Mesendoderm (in vitro differentiated cells): ENCODE results near the gene USB1. TPM values are rescaled to one million over a fixed set of nuclear protein-coding genes. Genes with fewer than 3 reads are reported as not detected.
A peak's percentile ranks its signal among the peaks of the same experiment; 100 is the strongest.

Experiments used
- DNase-seq: peaks from one replicate; pipeline ENCODE4 v3.0.0; 2013
- H2AK5ac ChIP-seq: 2 replicates; pipeline ENCODE4 v1.6.1; 2013; ENCODE audit warnings: low read length, inconsistent platforms
- H2BK120ac ChIP-seq: 2 replicates; pipeline ENCODE4 v1.6.1; 2013; ENCODE audit warnings: low read depth, mild to moderate bottlenecking, low read length, moderate library complexity, mixed read lengths
- H2BK15ac ChIP-seq: replicated peaks from 2 replicates; pipeline ENCODE4 v1.6.1; 2013; ENCODE audit warnings: low read depth, mild to moderate bottlenecking, moderate library complexity
- H2BK5ac ChIP-seq: 2 replicates; pipeline ENCODE4 v1.6.1; 2013; ENCODE audit warnings: low read length, inconsistent platforms
- H3K18ac ChIP-seq: 2 replicates; pipeline ENCODE4 v1.6.1; 2013; ENCODE audit warnings: mild to moderate bottlenecking, low read length, mixed read lengths
- H3K23ac ChIP-seq: one replicate; pipeline ENCODE4 v1.6.1; 2013; ENCODE audit warnings: low read length
- H3K27ac ChIP-seq: 2 replicates; pipeline ENCODE4 v1.5.1; 2013; ENCODE audit warnings: low read depth, mild to moderate bottlenecking, inconsistent platforms, low read length, moderate library complexity
- H3K27me3 ChIP-seq: 2 replicates; pipeline ENCODE4 v1.6.1; 2013; ENCODE audit warnings: low read length, control low read depth, mild to moderate bottlenecking, inconsistent platforms; ENCODE audit not compliant: insufficient read depth, poor library complexity
- H3K36me3 ChIP-seq: 2 replicates; pipeline ENCODE4 v1.6.1; 2013; ENCODE audit warnings: low read length, inconsistent platforms; ENCODE audit not compliant: control insufficient read depth, insufficient read depth
- H3K4ac ChIP-seq: one replicate; pipeline ENCODE4 v1.6.1; 2013; ENCODE audit warnings: low read depth, mild to moderate bottlenecking, low read length, moderate library complexity
- H3K4me1 ChIP-seq: 2 replicates; pipeline ENCODE4 v1.6.1; 2013; ENCODE audit warnings: low read depth, low read length, inconsistent platforms; ENCODE audit not compliant: control insufficient read depth
- H3K4me2 ChIP-seq: 2 replicates; pipeline ENCODE4 v1.6.1; 2013; ENCODE audit warnings: low read length
- H3K4me3 ChIP-seq: 2 replicates; pipeline ENCODE4 v1.5.1; 2013; ENCODE audit warnings: mild to moderate bottlenecking, low read length
- H3K56ac ChIP-seq: one replicate; pipeline ENCODE4 v1.6.1; 2013; ENCODE audit warnings: low read length
- H3K79me1 ChIP-seq: 2 replicates; pipeline ENCODE4 v1.6.1; 2013; ENCODE audit warnings: low read length, inconsistent platforms
- H3K79me2 ChIP-seq: 2 replicates; pipeline ENCODE4 v1.6.1; 2013; ENCODE audit warnings: mild to moderate bottlenecking, low read length; ENCODE audit not compliant: control insufficient read depth, insufficient read depth
- H3K9ac ChIP-seq: 2 replicates; pipeline ENCODE4 v1.6.1; 2013; ENCODE audit warnings: low read length, inconsistent platforms
- H4K5ac ChIP-seq: one replicate; pipeline ENCODE4 v1.6.1; 2013; ENCODE audit warnings: low read length
- H4K8ac ChIP-seq: one replicate; pipeline ENCODE4 v1.6.1; 2013; ENCODE audit warnings: low read depth, mild to moderate bottlenecking, control low read depth, low read length, moderate library complexity
- WGBS: extraction: QIAGEN DNeasy Blood & Tissue Kit; methylation state at CpG from one replicate; pipeline ENCODE4 v1.1.7; 2013; ENCODE audit warnings: low lambda C conversion rate, missing lambda C conversion rate; ENCODE audit not compliant: insufficient coverage; ENCODE audit errors: extremely low coverage; 5-methylcytosine and 5-hydroxymethylcytosine counted together
- polyA plus RNA-seq, 2 experiments: library from polyadenylated mRNA; stranded (reverse); fragments of 200-250 nt; gene quantifications; one replicate each; pipeline ENCODE4 v1.2.3, GENCODE V29; 2013

Gene USB1, protein sequence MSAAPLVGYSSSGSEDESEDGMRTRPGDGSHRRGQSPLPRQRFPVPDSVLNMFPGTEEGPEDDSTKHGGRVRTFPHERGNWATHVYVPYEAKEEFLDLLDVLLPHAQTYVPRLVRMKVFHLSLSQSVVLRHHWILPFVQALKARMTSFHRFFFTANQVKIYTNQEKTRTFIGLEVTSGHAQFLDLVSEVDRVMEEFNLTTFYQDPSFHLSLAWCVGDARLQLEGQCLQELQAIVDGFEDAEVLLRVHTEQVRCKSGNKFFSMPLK
- 61.7 TPM for polyA plus RNA-seq (2013, experiment 1 of 2)
- 60.1 TPM for polyA plus RNA-seq (2013, experiment 2 of 2)

- Histone ChIP-seq H3K23ac (peak within 1 kb of the TSS; percentile 94), H4K8ac (peak within 1 kb of the TSS; percentile 42), H3K4ac (peak within 1 kb of the TSS; percentile 41), H3K4me1 (peaks cover 16% of the 10 kb centered on the region), H3K18ac (peak within 1 kb of the TSS; percentile 85), H2BK120ac (peak within 1 kb of the TSS; percentile 19), H2AK5ac (no peak within 1 kb of the TSS), H3K27ac (peak within 1 kb of the TSS; percentile 90), H3K56ac (peak within 1 kb of the TSS; percentile 94), H2BK5ac (peak within 1 kb of the TSS; percentile 62), H4K5ac (no peak within 1 kb of the TSS), H3K36me3 (peaks cover 3% of the 10 kb centered on the region), H3K4me2 (peak within 1 kb of the TSS; percentile 64), H3K79me1 (peaks cover 10% of the 10 kb centered on the region), H3K79me2 (peaks cover 5% of the 10 kb centered on the region), H3K9ac (peak within 1 kb of the TSS; percentile 88), H2BK15ac (no peak within 1 kb of the TSS), H3K27me3 (no peaks in the 10 kb centered on the region), H3K4me3 (peak within 1 kb of the TSS; percentile 88)
- no CpG with 5 or more reads among the region's 81 CpGs for WGBS
- peak; percentile 96 for DNase-seq
Measured at GRCh38 chr16:58000706-58001676, at the start of gene USB1. Gene USB1 (plus strand): TSS chr16:58001407. CDS start chr16:58001484, 77 bp downstream.

DNA sequence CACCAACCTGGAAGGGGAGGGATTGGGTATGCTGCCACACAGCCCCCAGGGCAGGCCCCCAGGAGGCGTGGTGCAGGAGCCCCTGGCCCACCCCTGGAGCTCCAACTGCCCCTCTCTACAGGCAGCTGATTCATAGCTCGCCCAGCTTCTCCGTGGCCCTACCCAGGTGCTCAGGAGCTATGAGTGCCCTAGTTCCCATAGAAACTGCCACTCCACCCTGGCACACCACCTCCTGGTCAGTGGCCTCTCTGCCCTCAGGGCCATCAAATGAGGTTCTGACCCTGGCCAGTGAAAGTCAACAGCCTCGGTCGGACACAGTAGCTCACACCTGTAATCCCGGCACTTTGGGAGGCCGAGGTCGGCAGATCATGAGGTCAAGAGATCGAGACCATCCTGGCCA lies 48.3 kb upstream of the USB1 start:
- H2BK15ac ChIP-seq, result no peak overlapping the region
- no peaks in the 10 kb centered on the region for H3K79me1 ChIP-seq
- H2BK120ac ChIP-seq, result no peak overlapping the region
- H2AK5ac ChIP-seq, result no peak overlapping the region
- H4K8ac ChIP-seq, result no peak overlapping the region
- H3K36me3 ChIP-seq, result no peaks in the 10 kb centered on the region
- no peak overlapping the region for H3K23ac ChIP-seq
- H3K18ac ChIP-seq, result no peak overlapping the region
- H3K9ac ChIP-seq, result no peak overlapping the region
- H2BK5ac ChIP-seq, result no peak overlapping the region
- H3K27ac ChIP-seq, result no peak overlapping the region
- H3K4me3 ChIP-seq, result no peak overlapping the region
- no CpG with 5 or more reads among the region's 9 CpGs for WGBS
- no peak for DNase-seq
- no peaks in the 10 kb centered on the region for H3K79me2 ChIP-seq
- no peak overlapping the region for H3K4me2 ChIP-seq
- no peak overlapping the region for H3K4ac ChIP-seq
- no peaks in the 10 kb centered on the region for H3K27me3 ChIP-seq
- H4K5ac ChIP-seq, result no peak overlapping the region
- H3K4me1 ChIP-seq, result no peaks in the 10 kb centered on the region
- H3K56ac ChIP-seq, result no peak overlapping the region

DNA sequence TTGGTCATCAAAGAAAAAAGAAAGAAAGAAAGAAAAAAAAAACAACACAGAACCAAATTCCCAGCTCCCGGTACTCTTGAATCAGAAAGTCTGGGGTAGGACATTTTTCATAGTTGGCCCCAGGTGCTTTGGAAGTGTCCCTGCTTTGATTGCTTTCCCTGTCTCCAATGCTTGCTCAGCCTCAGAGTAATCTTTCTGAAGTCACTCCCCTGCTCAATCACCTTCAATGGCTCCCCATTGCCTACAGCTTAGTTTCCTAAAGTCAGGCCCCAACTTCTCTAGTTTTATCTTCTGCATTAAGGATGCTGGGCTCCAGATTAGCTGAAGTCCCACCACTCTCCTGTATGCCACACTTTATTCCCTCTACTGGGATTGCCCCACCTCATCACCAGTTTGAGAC lies 47.4 kb upstream of the USB1 start:
- no peak overlapping the region for H3K56ac ChIP-seq
- no peak overlapping the region for H3K4me2 ChIP-seq
- no peaks in the 10 kb centered on the region for H3K36me3 ChIP-seq
- peaks cover 2% of the 10 kb centered on the region for H3K4me1 ChIP-seq
- no peak overlapping the region for H2BK15ac ChIP-seq
- no peaks in the 10 kb centered on the region for H3K79me1 ChIP-seq
- H3K9ac ChIP-seq, result no peak overlapping the region
- no peak overlapping the region for H2BK5ac ChIP-seq
- no CpG with 5 or more reads among the region's 1 CpG for WGBS
- no peak overlapping the region for H2BK120ac ChIP-seq
- H4K8ac ChIP-seq, result no peak overlapping the region
- H3K79me2 ChIP-seq, result no peaks in the 10 kb centered on the region
- H3K23ac ChIP-seq, result no peak overlapping the region
- no peak for DNase-seq
- no peak overlapping the region for H2AK5ac ChIP-seq
- no peak overlapping the region for H4K5ac ChIP-seq
- no peak overlapping the region for H3K27ac ChIP-seq
- no peaks in the 10 kb centered on the region for H3K27me3 ChIP-seq
- H3K4ac ChIP-seq, result no peak overlapping the region
- H3K4me3 ChIP-seq, result no peak overlapping the region
- no peak overlapping the region for H3K18ac ChIP-seq

DNA sequence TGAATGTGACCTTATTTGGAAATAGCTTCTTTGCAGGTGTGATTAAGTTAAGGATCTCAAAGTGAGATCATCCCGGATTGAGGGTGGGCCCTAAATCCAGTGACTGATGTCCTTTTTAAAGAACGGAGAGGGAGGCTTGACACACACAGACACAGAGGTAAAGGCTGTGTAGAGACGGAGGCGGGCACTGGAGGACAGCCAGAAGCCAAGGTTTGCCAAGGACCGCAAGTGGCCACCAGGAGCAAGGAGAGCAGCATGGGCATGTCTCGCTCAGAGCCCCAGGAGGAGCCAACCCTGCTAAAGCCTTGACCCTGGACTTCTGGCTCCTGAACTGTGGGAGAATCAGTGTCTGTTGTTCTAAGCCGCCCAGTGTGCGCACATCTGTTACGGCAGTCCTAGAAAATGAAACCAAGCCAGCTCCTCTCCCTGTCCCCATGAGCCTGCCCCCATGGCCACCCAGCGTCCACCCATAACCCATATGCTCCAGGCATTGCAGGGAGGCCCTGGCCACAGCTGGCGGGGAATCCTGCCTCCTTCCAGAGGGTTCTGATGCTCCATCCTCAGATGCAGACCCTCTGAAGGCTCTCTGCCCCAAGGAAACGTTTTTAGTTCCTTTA lies 45.5 kb upstream of the USB1 start:
- no peak overlapping the region for H3K4me3 ChIP-seq
- no peak overlapping the region for H3K56ac ChIP-seq
- H3K79me1 ChIP-seq, result no peaks in the 10 kb centered on the region
- H3K23ac ChIP-seq, result no peak overlapping the region
- no peak overlapping the region for H2BK15ac ChIP-seq
- no CpG with 5 or more reads among the region's 12 CpGs for WGBS
- no peak overlapping the region for H4K8ac ChIP-seq
- no peak overlapping the region for H2BK5ac ChIP-seq
- H3K27ac ChIP-seq, result no peak overlapping the region
- H2BK120ac ChIP-seq, result no peak overlapping the region
- no peaks in the 10 kb centered on the region for H3K36me3 ChIP-seq
- no peak overlapping the region for H3K18ac ChIP-seq
- no peak overlapping the region for H3K4ac ChIP-seq
- peaks cover 2% of the 10 kb centered on the region for H3K4me1 ChIP-seq
- no peak for DNase-seq
- H4K5ac ChIP-seq, result no peak overlapping the region
- no peaks in the 10 kb centered on the region for H3K79me2 ChIP-seq
- no peak overlapping the region for H3K4me2 ChIP-seq
- H2AK5ac ChIP-seq, result no peak overlapping the region
- H3K27me3 ChIP-seq, result no peaks in the 10 kb centered on the region
- H3K9ac ChIP-seq, result no peak overlapping the region

- Histone ChIP-seq H3K4me3 (no peak overlapping the region), H3K18ac (no peak overlapping the region), H3K23ac (no peak overlapping the region), H2BK5ac (no peak overlapping the region), H3K79me2 (no peaks in the 10 kb centered on the region), H3K27me3 (no peaks in the 10 kb centered on the region), H2BK120ac (no peak overlapping the region), H3K4me1 (peaks cover 2% of the 10 kb centered on the region), H4K5ac (no peak overlapping the region), H3K27ac (no peak overlapping the region), H3K56ac (no peak overlapping the region), H3K36me3 (no peaks in the 10 kb centered on the region), H3K4ac (no peak overlapping the region), H4K8ac (no peak overlapping the region), H2BK15ac (no peak overlapping the region), H2AK5ac (no peak overlapping the region), H3K79me1 (no peaks in the 10 kb centered on the region), H3K9ac (no peak overlapping the region), H3K4me2 (no peak overlapping the region)
- WGBS, result no CpG with 5 or more reads among the region's 8 CpGs
- no peak for DNase-seq
Measured at GRCh38 chr16:57956270-57956808, 44.9 kb upstream of the USB1 start.
